VCaP (cell line): ENCODE measurements around the gene CAMTA1.

Experiments
- H3K27ac ChIP-seq: fragments of 450-650 bp; 2 replicates; pipeline ENCODE4 v1.5.1; 2017
- TF ChIP-seq, protein P1 (sequence below): fragments of 450-650 bp; conservative IDR thresholded peaks from 2 replicates; pipeline ENCODE4 v1.5.1; 2017; ENCODE audit warnings: mild to moderate bottlenecking, moderate library complexity

The CAMTA1 gene

DNA sequence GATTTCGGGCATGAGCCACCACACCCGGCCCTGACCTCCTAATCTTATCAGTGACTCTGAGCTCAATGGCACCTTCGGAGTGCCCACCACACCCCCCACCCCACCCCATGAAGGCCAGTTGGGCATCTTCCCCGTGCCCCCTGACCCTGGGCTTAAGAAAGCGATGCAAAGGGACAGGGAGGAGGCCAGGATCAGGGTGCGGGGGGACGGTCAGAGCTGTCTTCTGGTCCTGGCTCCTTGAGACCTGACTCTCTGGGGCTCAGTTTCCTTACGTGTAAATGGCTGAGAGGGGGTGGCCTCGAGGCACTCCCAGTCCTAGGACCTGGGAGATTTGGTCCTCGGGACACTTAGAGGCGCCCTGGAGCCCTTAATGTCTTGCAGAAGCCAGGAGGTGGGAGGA, 881.9 kb downstream of the CAMTA1 start:
- H3K27ac ChIP-seq, result no peak overlapping the region; the same call in 1 of the 2 replicates
- TF ChIP-seq, protein P1, sequence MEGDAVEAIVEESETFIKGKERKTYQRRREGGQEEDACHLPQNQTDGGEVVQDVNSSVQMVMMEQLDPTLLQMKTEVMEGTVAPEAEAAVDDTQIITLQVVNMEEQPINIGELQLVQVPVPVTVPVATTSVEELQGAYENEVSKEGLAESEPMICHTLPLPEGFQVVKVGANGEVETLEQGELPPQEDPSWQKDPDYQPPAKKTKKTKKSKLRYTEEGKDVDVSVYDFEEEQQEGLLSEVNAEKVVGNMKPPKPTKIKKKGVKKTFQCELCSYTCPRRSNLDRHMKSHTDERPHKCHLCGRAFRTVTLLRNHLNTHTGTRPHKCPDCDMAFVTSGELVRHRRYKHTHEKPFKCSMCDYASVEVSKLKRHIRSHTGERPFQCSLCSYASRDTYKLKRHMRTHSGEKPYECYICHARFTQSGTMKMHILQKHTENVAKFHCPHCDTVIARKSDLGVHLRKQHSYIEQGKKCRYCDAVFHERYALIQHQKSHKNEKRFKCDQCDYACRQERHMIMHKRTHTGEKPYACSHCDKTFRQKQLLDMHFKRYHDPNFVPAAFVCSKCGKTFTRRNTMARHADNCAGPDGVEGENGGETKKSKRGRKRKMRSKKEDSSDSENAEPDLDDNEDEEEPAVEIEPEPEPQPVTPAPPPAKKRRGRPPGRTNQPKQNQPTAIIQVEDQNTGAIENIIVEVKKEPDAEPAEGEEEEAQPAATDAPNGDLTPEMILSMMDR, result no peak

DNA sequence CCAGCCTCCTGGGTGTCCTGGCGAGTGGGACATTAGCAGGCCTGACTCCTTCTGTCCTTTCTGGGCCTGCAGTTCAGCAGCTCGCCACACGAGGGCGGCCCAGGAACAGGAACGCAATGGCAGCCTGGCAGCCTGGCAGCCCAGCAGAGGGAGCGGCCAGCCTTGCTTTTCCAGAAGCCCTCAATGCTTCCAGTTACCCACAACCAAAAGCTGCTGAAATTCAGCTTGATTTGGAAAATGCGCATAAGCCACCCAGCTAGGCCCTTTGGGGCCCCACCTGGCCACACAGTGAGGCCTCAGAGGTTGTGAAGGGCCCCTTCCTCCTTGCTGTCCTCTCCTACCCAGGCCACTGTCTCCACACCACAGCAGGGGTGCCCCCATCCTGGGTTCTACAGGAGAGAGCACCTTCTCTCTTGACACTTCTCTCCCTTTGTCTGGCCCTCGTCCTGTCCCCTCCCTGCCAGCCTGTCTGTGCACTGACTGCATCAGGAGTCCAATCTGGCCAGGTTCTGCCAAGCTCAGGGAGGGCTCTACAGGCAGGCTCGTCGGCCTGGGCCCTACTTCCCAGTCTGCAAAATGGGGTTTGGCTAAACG, 882.5 kb downstream of the CAMTA1 start:
- H3K27ac ChIP-seq, result peak overlapping the region; percentile 36; the same call in 1 of the 2 replicates
- TF ChIP-seq, protein P1, result peak; percentile 99

DNA sequence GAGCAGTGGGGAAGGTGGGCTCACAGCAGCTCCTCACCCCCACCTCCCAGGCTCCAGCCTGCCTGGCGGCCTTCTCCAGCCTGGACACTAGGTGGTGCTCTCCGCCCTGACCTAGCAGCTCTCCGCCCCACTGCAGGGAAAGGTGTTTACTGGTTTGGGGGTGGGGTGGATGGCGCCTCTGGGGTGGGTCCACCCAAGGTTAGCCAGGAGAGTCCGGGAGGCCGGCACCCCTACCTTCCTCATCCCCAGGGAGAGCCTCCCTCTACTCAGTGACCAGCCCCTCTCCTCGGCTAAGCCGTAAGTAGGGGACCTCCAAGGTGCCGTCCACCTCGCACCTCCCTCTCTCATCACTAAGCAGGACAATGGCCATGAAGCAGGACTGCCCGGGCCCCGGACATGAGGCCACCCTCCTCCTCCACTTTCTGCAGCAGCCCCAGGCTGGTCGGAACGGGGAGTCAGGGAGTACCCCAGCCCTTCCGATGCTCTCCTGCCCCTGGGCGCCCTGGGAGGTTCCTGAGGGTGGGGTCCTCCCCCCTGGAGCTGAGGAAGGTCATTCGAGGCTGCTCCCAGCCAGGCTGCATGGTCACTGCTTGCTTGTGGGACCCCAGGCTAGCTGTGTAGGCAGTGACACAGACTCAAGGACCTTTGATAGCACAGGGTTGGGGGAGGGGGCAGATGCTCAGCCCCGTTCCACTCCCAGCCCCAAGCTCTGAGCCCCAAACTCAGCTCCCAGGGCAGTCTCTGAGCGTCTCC, 884.5 kb downstream of the CAMTA1 start:
- TF ChIP-seq, protein P1, result peak; percentile 97
- peak overlapping the region; percentile 37; the same call in 1 of the 2 replicates for H3K27ac ChIP-seq

DNA sequence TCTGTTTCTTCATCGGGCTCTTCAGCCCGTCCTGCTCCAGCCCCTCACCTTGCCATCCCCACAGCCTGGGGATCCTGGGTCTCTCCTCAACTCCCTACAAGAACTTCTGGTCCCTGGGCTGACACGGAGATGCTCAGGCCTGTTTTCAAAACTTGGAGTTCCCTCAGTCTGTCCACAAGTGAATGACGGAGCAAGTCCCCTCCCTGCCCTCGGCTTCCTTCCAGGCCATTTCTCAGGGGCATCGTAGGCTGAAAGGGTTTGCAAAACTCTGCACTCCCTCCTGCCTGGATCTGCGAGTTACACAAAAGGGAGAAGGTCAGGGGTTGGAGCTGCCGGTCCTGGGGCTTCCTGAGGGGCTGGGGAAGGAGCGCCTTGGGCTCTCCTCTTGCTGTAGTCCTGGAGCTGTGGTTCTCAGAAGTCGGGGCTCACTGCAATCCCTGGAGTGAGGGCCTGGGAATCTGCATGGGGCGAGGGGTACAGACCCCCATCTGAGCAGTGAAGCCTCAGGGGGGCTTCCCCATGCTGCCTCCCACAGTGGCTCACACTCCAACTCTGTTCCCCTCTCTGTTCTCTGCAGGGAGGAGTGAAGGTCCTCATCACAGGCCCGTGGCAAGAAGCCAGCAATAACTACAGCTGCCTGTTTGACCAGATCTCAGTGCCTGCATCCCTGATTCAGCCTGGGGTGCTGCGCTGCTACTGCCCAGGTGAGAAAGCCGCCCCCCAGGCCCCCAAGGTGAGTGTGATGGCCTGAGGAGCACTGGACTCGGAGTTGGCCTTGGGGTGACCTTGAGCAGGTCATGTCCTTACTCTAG, 885.3 kb downstream of the CAMTA1 start:
- no peak overlapping the region; the same call in 1 of the 2 replicates for H3K27ac ChIP-seq
- TF ChIP-seq, protein P1, result no peak

DNA sequence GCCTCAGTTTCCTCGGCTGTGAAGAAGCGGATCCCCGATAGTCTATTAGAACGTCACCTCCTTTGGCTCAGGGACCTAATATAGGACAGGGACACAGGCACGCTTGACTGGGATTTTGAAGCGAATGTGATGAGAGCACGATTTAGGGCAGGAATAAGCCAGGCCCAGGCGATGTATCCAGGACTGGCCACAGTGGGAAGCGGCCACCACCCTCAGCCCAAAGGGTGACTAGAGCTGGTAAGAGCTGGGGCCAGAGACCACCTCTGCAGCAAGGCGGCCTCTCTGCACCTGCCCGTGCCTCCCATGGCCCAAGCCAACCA, 885.9 kb downstream of the CAMTA1 start:
- TF ChIP-seq, protein P1, result no peak
- H3K27ac ChIP-seq, result no peak overlapping the region

DNA sequence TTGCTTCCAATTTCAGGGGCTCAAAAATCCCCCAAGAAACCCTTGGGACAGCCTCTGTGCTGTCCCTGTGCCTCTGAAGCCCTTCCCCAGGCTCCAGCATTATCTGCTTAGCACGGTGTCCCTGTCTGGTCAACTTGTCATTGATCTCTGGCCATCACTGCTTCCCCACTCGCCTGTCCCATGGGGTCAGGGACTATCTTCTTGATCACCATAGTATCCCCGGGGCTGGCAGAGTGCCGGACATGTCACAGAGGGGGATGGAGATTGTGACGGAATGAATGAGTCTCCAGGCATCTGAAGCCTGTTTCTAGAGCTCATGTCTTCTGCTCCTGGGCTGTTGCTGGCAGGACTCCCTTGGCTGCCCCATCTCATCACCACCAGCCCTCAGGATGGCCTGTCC, 886.4 kb downstream of the CAMTA1 start:
- H3K27ac ChIP-seq, result no peak overlapping the region

DNA sequence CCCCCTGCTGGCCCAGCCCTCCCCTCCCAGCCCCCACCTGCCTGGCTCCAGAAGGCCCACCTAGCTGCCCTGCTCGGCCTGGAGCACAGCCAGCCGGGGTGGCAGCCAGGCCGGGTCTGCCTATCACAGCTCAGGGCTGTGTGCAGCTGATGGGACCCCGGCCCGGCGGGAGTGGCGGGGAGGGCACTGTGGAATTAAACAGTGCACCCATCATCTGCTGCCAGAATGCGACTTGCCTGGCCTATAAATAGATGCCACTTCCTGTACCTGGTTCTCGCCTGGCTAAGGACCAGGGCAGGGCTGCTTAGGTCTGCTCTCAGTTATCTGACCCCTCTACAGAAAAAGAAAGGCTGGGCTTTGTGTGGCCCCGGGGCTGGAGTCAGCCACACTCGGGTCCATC, 887.6 kb downstream of the CAMTA1 start:
- TF ChIP-seq, protein P1, result no peak
- H3K27ac ChIP-seq, result peak overlapping the region; percentile 47

More for the DNA sequence above, 886.4 kb downstream of the CAMTA1 start:
- TF ChIP-seq, protein P1, result no peak
